Mesothelial cell of epicardium (in vitro differentiated cells): ENCODE measurements around the gene TTC7B. TPM values are rescaled to one million over a fixed set of nuclear protein-coding genes. Genes with fewer than 3 reads are reported as not detected.
A peak's percentile ranks its signal among the peaks of the same experiment; 100 is the strongest.

Experiments
- DNase-seq, 2 experiments: peaks; one replicate each; pipeline ENCODE4 v3.0.0; 2021; ENCODE audit warnings: low spot score in 2 of 2; ENCODE audit not compliant: unreplicated experiment in 2 of 2
- H3K27ac Mint-ChIP-seq: 2 replicates; pipeline ENCODE4 v1.8.0; 2021; ENCODE audit warnings: mixed read lengths
- H3K27me3 Mint-ChIP-seq: 2 replicates; pipeline ENCODE4 v1.8.0; 2021; ENCODE audit warnings: low read depth, mixed read lengths
- H3K36me3 Mint-ChIP-seq: 2 replicates; pipeline ENCODE4 v1.8.0; 2021; ENCODE audit warnings: mixed read lengths
- H3K4me1 Mint-ChIP-seq: 2 replicates; pipeline ENCODE4 v1.8.0; 2021; ENCODE audit warnings: mixed read lengths
- H3K4me3 Mint-ChIP-seq: 2 replicates; pipeline ENCODE4 v1.8.0; 2021; ENCODE audit warnings: mild to moderate bottlenecking, moderate library complexity, mixed read lengths
- H3K9me3 Mint-ChIP-seq: 2 replicates; pipeline ENCODE4 v1.8.0; 2021; ENCODE audit warnings: mixed read lengths
- total RNA-seq: library from RNA; stranded (reverse); gene quantifications from 3 replicates; pipeline ENCODE4 v1.2.1, GENCODE V29; 2021
- TF ChIP-seq, protein P1 (sequence below): fragments of 200-600 bp; sonication (generic); IDR thresholded peaks from one replicate; pipeline ENCODE4 v1.5.0; 2021; ENCODE audit warnings: antibody characterized with exemption; ENCODE audit not compliant: unreplicated experiment

The TTC7B gene
- total RNA-seq, 1 donor from 2014 or later: 56.5 TPM

DNA sequence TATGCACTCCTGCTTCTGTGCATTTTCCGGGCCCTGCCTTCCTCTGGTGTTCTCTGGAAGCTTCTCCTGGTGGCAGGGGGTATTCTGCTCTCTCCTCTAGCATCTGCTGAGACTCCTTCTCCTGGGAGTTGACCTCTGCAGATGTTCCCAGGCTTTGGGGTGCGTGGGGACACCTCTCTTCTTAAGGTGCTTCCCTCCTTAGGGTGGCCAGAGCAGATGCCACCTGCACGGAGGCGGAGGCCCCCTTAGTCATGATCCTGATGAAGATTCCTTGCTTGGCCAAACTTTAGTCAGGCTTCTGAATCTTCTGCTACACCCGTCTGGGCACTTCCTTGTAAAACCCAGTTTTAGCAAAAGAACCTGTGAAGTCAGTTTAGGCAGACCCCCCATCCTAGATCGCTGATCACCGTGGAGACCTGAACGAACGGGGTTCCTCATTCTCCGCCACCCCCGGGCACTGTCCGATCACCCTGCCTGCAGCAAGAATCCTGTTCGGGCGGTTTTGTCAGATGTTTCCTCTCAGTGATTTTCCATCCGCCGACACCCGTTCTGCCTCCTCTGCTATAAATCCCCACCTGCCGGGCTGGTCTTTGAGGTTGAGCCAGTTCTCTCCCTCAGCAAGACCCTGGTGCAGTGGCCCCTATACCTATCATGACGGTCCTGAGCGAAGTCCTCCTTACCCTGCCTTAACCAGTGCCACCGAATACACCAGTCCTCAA is 307.5 kb downstream of the TTC7B start:
- H3K27me3 Mint-ChIP-seq: peaks cover 11% of the 10 kb centered on the region
- H3K36me3 Mint-ChIP-seq: no peaks in the 10 kb centered on the region
- no peak overlapping the region for H3K4me3 Mint-ChIP-seq
- DNase-seq: peak; percentile 58 to 78
- peak overlapping the region; percentile 88 for H3K27ac Mint-ChIP-seq
- TF ChIP-seq, protein P1, sequence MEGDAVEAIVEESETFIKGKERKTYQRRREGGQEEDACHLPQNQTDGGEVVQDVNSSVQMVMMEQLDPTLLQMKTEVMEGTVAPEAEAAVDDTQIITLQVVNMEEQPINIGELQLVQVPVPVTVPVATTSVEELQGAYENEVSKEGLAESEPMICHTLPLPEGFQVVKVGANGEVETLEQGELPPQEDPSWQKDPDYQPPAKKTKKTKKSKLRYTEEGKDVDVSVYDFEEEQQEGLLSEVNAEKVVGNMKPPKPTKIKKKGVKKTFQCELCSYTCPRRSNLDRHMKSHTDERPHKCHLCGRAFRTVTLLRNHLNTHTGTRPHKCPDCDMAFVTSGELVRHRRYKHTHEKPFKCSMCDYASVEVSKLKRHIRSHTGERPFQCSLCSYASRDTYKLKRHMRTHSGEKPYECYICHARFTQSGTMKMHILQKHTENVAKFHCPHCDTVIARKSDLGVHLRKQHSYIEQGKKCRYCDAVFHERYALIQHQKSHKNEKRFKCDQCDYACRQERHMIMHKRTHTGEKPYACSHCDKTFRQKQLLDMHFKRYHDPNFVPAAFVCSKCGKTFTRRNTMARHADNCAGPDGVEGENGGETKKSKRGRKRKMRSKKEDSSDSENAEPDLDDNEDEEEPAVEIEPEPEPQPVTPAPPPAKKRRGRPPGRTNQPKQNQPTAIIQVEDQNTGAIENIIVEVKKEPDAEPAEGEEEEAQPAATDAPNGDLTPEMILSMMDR: no peak
- peaks cover 43% of the 10 kb centered on the region for H3K4me1 Mint-ChIP-seq
- H3K9me3 Mint-ChIP-seq: peaks cover 3% of the 10 kb centered on the region

DNA sequence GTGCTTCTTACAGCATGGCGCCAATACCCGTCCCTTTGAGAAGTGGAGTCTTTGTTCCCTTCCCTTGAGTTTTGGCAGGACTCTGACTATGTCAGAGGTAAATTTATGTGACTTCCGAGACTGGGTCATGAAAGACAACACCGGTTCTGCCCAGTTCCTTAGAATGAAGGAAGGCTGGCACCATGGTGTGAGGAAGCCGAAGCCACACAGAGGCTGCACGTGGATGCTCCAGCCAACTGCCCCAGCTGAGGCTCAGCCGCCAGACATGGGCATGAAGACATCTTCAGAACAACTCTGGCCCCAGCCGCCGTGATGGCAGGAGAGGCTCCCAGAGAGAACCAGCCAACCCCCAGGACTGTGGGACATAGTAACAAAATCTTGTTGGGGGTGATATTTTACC is 308.2 kb downstream of the TTC7B start:
- H3K27ac Mint-ChIP-seq: no peak overlapping the region
- H3K4me3 Mint-ChIP-seq: no peak overlapping the region
- no peak for DNase-seq
- TF ChIP-seq, protein P1: no peak
- peaks cover 36% of the 10 kb centered on the region for H3K4me1 Mint-ChIP-seq
- peaks cover 3% of the 10 kb centered on the region for H3K9me3 Mint-ChIP-seq
- peaks cover 11% of the 10 kb centered on the region for H3K27me3 Mint-ChIP-seq
- no peaks in the 10 kb centered on the region for H3K36me3 Mint-ChIP-seq

DNA sequence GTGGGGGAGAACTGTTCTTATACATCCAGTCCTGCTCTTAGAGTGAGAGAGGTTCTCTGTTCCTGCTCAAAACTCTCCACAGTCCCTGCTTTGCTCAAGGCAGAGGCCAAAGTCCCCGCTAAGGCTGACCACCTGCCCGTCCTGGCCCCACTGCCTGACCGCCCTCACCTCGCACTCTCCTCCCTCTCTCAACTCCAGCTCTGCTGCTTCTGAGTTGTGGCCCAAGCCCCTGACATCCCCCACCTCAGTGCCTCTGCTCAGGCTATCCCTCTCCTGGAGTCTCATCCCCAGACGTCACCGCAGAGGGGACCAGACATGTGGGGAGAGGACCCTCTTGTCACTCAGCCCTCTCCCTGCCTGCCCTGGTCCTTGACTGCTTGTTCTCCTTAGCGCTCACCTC is 308.8 kb downstream of the TTC7B start:
- TF ChIP-seq, protein P1: no peak
- H3K27me3 Mint-ChIP-seq: peaks cover 11% of the 10 kb centered on the region
- peaks cover 32% of the 10 kb centered on the region for H3K4me1 Mint-ChIP-seq
- no peak for DNase-seq
- no peaks in the 10 kb centered on the region for H3K36me3 Mint-ChIP-seq
- H3K27ac Mint-ChIP-seq: no peak overlapping the region
- H3K9me3 Mint-ChIP-seq: peaks cover 3% of the 10 kb centered on the region
- no peak overlapping the region for H3K4me3 Mint-ChIP-seq

DNA sequence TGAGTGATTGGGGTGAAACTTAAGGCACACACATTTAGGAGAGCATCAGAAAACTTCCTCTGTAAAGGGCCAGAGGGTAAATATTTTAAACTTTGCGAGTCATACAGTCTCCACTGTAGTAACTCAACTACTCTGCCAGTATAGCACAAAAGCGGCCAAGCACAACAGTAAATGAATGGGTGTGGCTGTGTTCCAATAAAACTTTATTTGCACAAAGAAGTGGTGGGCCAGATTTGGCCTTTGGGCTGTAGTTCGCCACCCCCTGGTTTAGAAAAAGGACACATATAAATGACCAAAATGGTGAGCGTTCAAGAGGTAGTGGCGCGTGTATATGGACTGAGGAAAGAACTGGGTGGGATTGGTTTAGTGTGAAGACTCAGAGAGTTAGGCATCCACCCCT is 309.5 kb downstream of the TTC7B start:
- no peaks in the 10 kb centered on the region for H3K36me3 Mint-ChIP-seq
- DNase-seq: no peak
- H3K4me3 Mint-ChIP-seq: no peak overlapping the region
- peaks cover 34% of the 10 kb centered on the region for H3K4me1 Mint-ChIP-seq
- H3K27ac Mint-ChIP-seq: no peak overlapping the region
- peaks cover 11% of the 10 kb centered on the region for H3K27me3 Mint-ChIP-seq
- TF ChIP-seq, protein P1: no peak
- H3K9me3 Mint-ChIP-seq: peaks cover 3% of the 10 kb centered on the region

DNA sequence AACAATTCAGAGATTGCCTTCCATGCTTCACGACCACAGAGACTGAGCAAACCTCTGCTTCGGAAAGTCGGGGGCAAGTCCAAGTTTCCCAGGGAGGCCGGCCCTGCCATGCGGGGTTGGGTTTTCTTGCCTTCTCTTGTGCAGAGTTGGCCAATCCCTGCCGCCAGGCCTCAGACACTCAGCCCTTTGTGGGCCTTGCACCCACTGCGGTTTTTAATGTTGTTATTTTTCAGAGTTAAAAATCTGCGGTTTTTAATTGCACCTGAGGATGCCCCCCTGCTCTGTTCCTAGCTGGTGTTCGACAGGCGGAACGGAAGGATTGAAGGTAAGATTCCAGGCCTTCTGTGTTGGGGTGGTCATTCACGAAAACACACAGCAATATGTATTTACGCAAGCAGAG is 310.7 kb downstream of the TTC7B start:
- DNase-seq: no peak
- TF ChIP-seq, protein P1: no peak
- Mint-ChIP-seq H3K27me3 (peaks cover 11% of the 10 kb centered on the region), H3K27ac (no peak overlapping the region), H3K4me1 (peaks cover 26% of the 10 kb centered on the region), H3K9me3 (peaks cover 3% of the 10 kb centered on the region), H3K4me3 (no peak overlapping the region), H3K36me3 (no peaks in the 10 kb centered on the region)
